Mesodermal cell (in vitro differentiated cells): ENCODE measurements around the gene BIRC6.

ENCODE experiments used
- H3K27ac ChIP-seq: 2 replicates; pipeline ENCODE4 v1.7.0; 2013; ENCODE audit warnings: mild to moderate bottlenecking, low read depth, low read length, moderate library complexity; ENCODE audit not compliant: severe bottlenecking
- H3K36me3 ChIP-seq: 2 replicates; pipeline ENCODE4 v1.7.1; 2013; ENCODE audit warnings: mild to moderate bottlenecking, low read length, moderate library complexity; ENCODE audit not compliant: control insufficient read depth, insufficient read depth
- H3K4me1 ChIP-seq: one replicate; pipeline ENCODE4 v1.7.1; 2013; ENCODE audit warnings: mild to moderate bottlenecking, low read length; ENCODE audit not compliant: insufficient read depth, control insufficient read depth, poor library complexity, severe bottlenecking
- H3K4me3 ChIP-seq: 2 replicates; pipeline ENCODE4 v1.7.0; 2013; ENCODE audit warnings: low read length, control low read depth, mild to moderate bottlenecking; ENCODE audit not compliant: insufficient read depth, poor library complexity, severe bottlenecking; ENCODE audit errors: extremely low read depth
- H3K9me3 ChIP-seq: 2 replicates; pipeline ENCODE4 v1.7.1; 2013; ENCODE audit warnings: mild to moderate bottlenecking, low read length, moderate library complexity; ENCODE audit not compliant: control insufficient read depth
- WGBS, 2 experiments: methylation state at CpG; one replicate each; pipeline ENCODE4 v1.1.5; 2013; ENCODE audit warnings: missing lambda C conversion rate in 2 of 2; ENCODE audit not compliant: insufficient coverage in 2 of 2; 5-methylcytosine and 5-hydroxymethylcytosine counted together

Gene BIRC6

DNA sequence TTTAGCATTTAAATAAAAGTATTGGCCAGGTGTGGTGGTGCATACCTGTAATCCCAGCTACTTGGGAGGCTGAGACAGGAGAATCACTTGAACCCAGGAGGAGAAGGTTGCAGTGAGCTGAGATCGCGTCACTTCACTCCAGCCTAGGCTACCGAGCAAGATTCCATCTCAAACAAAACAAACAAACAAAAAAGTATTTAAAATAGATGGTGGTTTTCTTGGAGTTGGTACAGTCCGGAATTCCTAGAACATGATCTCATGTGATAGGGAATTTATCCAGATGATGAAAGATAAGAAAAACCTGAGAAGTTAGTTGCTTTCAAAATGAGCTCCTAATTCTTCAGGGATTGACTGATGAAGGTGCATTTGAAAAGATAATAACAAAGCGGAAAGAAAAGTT lies 62.0 kb downstream of the BIRC6 start:
- Histone ChIP-seq H3K4me1 (no peaks in the 10 kb centered on the region), H3K4me3 (no peak overlapping the region), H3K36me3 (peaks cover 50% of the 10 kb centered on the region), H3K27ac (no peak overlapping the region), H3K9me3 (no peaks in the 10 kb centered on the region)
- WGBS, 2 experiments, result 88 to 100% methylated on average over 1 to 2 of the region's 5 CpGs

DNA sequence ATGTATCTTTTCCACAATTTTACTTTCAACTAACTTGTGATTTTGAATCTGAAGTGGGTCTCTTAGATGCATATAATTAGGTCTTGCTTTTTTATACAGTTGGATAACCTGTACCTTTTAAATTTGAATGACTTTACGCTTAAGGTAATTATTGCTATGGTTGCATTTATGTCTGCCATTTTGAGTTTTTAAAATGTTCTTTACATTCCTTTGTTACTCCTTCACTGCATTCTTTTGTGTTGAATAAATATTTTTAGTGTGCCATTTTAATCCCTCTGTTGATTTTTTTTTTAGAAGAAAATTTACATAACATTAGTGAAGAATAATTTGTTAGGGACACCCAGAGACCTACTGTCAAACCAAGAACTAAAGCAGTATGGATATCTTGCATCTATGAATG lies 65.3 kb downstream of the BIRC6 start:
- Histone ChIP-seq H3K9me3 (no peaks in the 10 kb centered on the region), H3K4me1 (peaks cover 11% of the 10 kb centered on the region), H3K27ac (no peak overlapping the region), H3K36me3 (peaks cover 29% of the 10 kb centered on the region), H3K4me3 (no peak overlapping the region)
- 100% methylated on average over 1 of the region's 1 CpG; no CpG with 5 or more reads in 1 of the 2 experiments for WGBS, 2 experiments

DNA sequence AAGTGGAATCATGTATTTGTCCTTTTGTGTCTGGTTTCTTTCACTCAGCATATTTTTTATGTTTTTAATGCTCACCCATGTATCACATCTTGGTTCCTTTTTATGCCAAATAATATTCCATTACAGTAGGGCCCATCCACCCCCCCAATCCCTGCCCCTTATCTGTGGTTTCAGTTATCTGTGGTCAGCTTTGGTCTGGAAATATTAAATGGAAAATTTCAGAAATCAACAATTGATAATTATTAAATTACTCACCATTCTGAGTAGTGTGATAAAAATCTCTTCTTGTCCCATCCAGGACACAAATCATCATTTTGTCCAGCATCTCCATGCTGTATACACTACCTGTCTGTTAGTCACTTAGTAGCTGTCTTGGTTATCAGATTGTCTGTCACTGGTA lies 66.7 kb downstream of the BIRC6 start:
- H3K4me3 ChIP-seq, result no peak overlapping the region
- H3K36me3 ChIP-seq, result peaks cover 16% of the 10 kb centered on the region
- no peak overlapping the region for H3K27ac ChIP-seq
- no peaks in the 10 kb centered on the region for H3K9me3 ChIP-seq
- H3K4me1 ChIP-seq, result peaks cover 11% of the 10 kb centered on the region

DNA sequence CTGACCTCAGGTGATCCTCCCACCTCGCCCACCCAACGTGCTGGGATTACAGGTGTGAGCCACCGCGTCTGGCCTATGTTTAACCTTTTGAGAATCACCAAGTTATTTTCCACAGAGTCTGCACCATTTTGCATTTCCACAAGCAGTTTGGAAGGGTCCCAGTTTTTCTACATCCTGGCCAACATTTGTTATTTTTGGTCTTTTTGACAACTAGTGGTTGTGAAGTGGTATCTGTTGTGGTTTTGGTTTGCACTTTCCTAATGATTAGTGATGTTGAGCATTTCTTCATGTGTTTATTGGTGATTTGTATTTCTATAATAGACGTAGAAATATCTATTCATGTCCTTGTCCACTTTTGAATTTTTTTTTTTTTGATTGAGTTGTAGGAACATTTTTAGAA lies 67.9 kb downstream of the BIRC6 start:
- Histone ChIP-seq H3K4me3 (no peak overlapping the region), H3K27ac (no peak overlapping the region), H3K9me3 (no peaks in the 10 kb centered on the region), H3K36me3 (peaks cover 16% of the 10 kb centered on the region), H3K4me1 (peaks cover 11% of the 10 kb centered on the region)
- WGBS, 2 experiments, result 94 to 95% methylated on average over 4 of the region's 5 CpGs

DNA sequence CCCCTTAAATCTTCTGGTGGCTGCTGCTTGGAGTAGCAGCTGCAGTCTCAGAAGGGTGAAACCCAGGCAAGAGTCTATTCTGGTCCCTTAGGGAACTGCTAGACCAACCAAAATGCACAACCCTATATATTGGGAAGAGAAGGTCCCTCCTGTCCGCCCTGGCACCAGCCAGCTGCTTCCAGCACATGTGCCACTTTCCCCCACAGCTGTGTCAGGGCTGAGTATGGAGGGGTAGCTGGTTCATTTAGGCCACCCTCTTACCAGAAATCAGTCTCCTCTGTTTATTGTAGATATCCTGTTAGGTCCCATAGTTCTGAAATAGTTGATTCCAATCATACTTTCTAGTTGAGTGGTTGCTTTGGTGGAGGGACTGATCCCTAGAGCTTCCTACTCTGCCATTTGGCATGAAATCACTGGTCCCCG lies 68.9 kb downstream of the BIRC6 start:
- Histone ChIP-seq H3K4me3 (no peak overlapping the region), H3K4me1 (peaks cover 11% of the 10 kb centered on the region), H3K36me3 (peaks cover 20% of the 10 kb centered on the region), H3K27ac (no peak overlapping the region), H3K9me3 (no peaks in the 10 kb centered on the region)
- no CpG with 5 or more reads among the region's 2 CpGs for WGBS, 2 experiments

DNA sequence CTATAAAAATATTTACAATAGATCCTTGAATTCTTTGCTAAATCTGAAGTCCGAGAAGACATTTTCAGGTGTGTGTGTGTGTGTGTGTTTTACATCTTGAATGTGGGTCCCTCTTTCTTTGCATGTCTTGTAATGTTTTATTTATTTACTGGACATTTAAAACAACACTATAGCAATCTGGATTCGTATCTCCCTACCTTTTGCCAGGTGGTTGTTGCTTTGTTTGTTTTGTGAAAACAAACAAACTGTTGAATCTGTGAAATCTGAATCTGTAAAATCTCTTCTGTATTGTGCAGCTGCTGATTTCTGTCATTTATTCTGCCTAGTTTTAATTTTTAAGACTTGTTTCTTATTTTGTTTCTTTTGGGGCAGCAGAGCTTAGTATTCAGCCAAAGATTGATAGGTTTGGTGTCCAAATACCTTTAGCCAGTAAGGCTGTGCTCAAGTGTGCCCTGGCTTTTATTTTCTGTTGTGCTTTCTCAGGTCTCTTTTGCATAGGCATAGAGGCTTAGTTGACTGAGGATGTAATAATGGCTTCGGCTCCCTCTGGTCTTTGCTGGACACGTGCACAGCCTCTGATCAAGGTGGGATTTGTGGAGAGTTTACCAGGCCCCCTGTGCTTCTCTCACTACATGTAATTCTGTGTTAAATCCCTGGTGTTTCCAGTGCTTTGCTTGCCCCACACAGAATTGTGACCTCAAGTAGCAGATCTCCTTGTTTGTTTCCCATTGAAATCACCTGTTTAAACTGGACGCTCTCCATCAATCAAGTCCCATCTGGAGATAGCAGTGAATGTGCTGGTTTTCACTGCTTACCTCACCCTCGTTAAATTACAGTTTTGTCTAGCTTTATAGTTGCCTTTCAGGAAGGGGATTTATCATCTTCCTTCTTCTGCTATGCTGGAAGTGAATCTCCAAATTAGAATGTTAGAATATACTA lies 71.1 kb downstream of the BIRC6 start:
- H3K4me3 ChIP-seq, result no peak overlapping the region
- 96 to 100% methylated on average over 1 to 3 of the region's 6 CpGs for WGBS, 2 experiments
- no peaks in the 10 kb centered on the region for H3K9me3 ChIP-seq
- H3K36me3 ChIP-seq, result peaks cover 37% of the 10 kb centered on the region
- H3K4me1 ChIP-seq, result peaks cover 11% of the 10 kb centered on the region
- no peak overlapping the region for H3K27ac ChIP-seq

DNA sequence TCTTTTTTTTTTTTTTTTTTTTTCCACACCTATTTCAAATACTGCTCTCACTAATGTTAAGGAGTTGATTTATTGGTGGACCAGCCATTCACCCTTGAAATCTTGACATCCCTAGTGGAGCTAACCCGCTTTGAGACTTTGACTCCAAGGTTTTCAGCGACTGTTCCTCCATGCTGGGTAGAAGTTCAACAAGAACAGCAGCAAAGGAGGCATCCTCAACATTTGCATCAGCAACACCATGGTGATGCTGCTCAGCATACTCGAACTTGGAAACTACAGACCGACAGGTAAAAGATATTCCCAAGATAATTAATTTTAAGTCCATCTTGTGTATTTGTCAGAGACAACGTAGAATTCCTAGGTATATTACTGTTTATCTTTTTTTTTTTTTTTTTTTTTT lies 74.0 kb downstream of the BIRC6 start:
- 94 to 100% methylated on average over 2 of the region's 5 CpGs for WGBS, 2 experiments
- Histone ChIP-seq H3K27ac (no peak overlapping the region), H3K4me1 (peaks cover 3% of the 10 kb centered on the region), H3K4me3 (no peak overlapping the region), H3K36me3 (peaks cover 47% of the 10 kb centered on the region), H3K9me3 (no peaks in the 10 kb centered on the region)

DNA sequence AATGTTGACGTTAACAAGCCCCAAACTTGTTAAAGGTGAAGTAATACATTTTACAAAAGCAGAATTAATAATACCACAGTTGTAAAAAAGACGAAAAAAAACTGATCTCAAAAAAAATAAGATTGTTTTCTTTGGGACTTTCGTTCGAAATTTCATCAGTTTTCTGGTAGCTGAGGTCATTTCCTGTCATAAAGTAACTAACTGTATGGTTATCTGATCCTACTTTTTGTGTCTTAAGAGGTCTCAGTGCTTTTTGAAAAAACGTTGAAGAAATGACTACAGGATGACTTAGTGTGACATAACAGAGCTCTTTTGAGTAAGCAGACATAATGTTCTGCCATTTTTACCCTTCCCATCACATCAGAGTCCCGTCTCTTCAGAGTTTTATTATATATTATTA lies 79.3 kb downstream of the BIRC6 start:
- Histone ChIP-seq H3K36me3 (peaks cover 76% of the 10 kb centered on the region), H3K4me1 (peaks cover 4% of the 10 kb centered on the region), H3K9me3 (no peaks in the 10 kb centered on the region), H3K4me3 (no peak overlapping the region), H3K27ac (no peak overlapping the region)
- 90% methylated on average over 4 of the region's 6 CpGs; no CpG with 5 or more reads in 1 of the 2 experiments for WGBS, 2 experiments

DNA sequence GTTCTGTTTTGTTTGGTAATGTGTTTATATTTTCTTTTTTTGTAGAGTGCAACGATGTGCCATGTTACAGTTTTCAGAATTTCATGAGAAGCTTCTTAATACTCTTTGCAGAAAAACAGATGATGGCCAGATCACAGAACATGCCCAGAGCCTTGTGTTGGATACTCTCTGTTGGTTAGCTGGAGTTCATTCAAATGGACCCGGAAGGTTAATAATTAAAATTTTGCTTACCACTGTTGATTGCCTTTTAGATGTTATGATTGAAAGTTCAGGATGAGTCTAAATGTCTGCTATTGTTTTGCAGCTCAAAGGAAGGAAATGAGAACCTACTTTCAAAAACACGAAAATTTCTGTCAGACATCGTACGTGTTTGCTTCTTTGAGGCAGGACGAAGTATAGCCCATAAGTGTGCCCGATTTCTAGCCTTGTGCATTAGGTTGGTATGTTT lies 85.2 kb downstream of the BIRC6 start:
- no peaks in the 10 kb centered on the region for H3K4me1 ChIP-seq
- peaks cover 75% of the 10 kb centered on the region for H3K36me3 ChIP-seq
- H3K4me3 ChIP-seq, result no peak overlapping the region
- 94 to 100% methylated on average over 5 to 6 of the region's 7 CpGs for WGBS, 2 experiments
- H3K27ac ChIP-seq, result no peak overlapping the region
- no peaks in the 10 kb centered on the region for H3K9me3 ChIP-seq

DNA sequence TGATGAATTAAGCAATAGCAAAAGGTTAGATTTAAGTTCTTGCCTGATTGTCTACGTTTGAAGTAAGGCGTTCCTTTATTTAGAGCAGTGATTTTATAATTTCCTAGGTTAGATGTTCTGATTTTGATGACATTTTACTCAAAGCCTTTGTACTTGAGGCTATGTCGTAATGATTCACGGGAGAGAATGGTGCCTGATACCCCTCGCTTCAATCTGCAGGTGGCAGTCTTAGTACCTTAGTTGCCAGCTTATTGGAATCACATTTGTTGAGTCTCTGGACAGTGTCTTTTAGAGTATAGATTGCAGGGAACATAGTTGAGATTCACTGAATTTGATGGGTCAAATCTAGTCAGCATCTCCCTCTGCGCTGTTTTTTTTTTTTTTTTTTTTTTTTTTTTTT lies 89.5 kb downstream of the BIRC6 start:
- H3K4me1 ChIP-seq, result no peaks in the 10 kb centered on the region
- H3K36me3 ChIP-seq, result peaks cover 60% of the 10 kb centered on the region
- WGBS, 2 experiments, result 97 to 100% methylated on average over 5 of the region's 6 CpGs
- H3K4me3 ChIP-seq, result no peak overlapping the region
- no peak overlapping the region for H3K27ac ChIP-seq
- H3K9me3 ChIP-seq, result no peaks in the 10 kb centered on the region

DNA sequence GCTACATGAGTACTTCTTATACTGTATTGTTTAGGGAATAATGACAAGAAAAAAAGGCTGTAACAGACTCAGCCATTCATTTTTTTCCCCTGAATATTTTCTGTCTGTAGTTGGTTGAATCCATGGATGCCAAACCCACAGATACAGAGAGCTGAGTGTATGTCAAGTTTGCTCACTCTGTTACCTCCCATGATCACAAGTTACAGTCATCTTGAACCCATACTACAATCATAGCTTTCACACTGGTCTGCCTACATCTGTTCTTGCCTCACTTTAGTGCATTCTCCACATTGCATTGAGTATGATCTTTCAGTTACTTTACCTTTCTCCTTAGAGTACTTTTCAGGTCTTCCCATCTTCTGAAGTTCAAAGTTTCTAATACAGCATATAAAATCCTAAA lies 94.0 kb downstream of the BIRC6 start:
- peaks cover 30% of the 10 kb centered on the region for H3K36me3 ChIP-seq
- no peaks in the 10 kb centered on the region for H3K9me3 ChIP-seq
- no peak overlapping the region for H3K4me3 ChIP-seq
- no peaks in the 10 kb centered on the region for H3K4me1 ChIP-seq
- H3K27ac ChIP-seq, result no peak overlapping the region
